ENCODE results near the gene CXXC5. TPM values are rescaled to one million over a fixed set of nuclear protein-coding genes. Genes with fewer than 3 reads are reported as not detected.

The CXXC5 gene
- total RNA-seq, 1 experiment from 2014 or later = 97.2 TPM

- TF ChIP-seq, protein P1, sequence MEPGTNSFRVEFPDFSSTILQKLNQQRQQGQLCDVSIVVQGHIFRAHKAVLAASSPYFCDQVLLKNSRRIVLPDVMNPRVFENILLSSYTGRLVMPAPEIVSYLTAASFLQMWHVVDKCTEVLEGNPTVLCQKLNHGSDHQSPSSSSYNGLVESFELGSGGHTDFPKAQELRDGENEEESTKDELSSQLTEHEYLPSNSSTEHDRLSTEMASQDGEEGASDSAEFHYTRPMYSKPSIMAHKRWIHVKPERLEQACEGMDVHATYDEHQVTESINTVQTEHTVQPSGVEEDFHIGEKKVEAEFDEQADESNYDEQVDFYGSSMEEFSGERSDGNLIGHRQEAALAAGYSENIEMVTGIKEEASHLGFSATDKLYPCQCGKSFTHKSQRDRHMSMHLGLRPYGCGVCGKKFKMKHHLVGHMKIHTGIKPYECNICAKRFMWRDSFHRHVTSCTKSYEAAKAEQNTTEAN (CRISPR knock-in tag; IDR thresholded peaks at IDR 0.05) = peak; percentile 65; the same call in 1 of the 2 replicates
- TF ChIP-seq, protein P2, sequence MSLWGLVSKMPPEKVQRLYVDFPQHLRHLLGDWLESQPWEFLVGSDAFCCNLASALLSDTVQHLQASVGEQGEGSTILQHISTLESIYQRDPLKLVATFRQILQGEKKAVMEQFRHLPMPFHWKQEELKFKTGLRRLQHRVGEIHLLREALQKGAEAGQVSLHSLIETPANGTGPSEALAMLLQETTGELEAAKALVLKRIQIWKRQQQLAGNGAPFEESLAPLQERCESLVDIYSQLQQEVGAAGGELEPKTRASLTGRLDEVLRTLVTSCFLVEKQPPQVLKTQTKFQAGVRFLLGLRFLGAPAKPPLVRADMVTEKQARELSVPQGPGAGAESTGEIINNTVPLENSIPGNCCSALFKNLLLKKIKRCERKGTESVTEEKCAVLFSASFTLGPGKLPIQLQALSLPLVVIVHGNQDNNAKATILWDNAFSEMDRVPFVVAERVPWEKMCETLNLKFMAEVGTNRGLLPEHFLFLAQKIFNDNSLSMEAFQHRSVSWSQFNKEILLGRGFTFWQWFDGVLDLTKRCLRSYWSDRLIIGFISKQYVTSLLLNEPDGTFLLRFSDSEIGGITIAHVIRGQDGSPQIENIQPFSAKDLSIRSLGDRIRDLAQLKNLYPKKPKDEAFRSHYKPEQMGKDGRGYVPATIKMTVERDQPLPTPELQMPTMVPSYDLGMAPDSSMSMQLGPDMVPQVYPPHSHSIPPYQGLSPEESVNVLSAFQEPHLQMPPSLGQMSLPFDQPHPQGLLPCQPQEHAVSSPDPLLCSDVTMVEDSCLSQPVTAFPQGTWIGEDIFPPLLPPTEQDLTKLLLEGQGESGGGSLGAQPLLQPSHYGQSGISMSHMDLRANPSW (CRISPR knock-in tag; conservative IDR thresholded peaks at IDR 0.05; ENCODE audit: low read depth) = no peak
- TF ChIP-seq E2F5 (CRISPR knock-in tag; IDR thresholded peaks at IDR 0.05) (0 out of 2 replicates have a peak, but pooled peaks have one; percentile 55), NR2C2 (CRISPR knock-in tag; IDR thresholded peaks at IDR 0.05) (no peak), HMGA2 (CRISPR knock-in tag; IDR thresholded peaks at IDR 0.05) (no peak), CREB1 (CRISPR knock-in tag; IDR thresholded peaks at IDR 0.05) (no peak), SP1 (CRISPR knock-in tag; conservative IDR thresholded peaks at IDR 0.05) (peak; percentile 73; the same call in 1 of the 2 replicates), NFATC4 (CRISPR knock-in tag; IDR thresholded peaks at IDR 0.05) (no peak), HMGXB4 (CRISPR knock-in tag; IDR thresholded peaks at IDR 0.05) (peak; percentile 70; the same call in 1 of the 2 replicates), GABPB1 (CRISPR knock-in tag; IDR thresholded peaks at IDR 0.05) (peak; percentile 78)
These were observed 10.6 kb upstream of the CXXC5 start (continued) for GRCh38 chr5:139637438-139638089.

- Mint-ChIP-seq H3K4me3 (peak overlapping the region; percentile 64), H3K27ac (peak overlapping the region; percentile 93), H3K9me3 (no peaks in the 10 kb centered on the region), H3K36me3 (no peaks in the 10 kb centered on the region), H3K27me3 (ENCODE audit: low read depth) (no peaks in the 10 kb centered on the region), H3K4me1 (peaks cover 87% of the 10 kb centered on the region)
- ATAC-seq (peak; percentile 6), DNase-seq (ENCODE audit: low spot score) (peak; percentile 54)
- ChIA-PET POLR2A (interaction anchor here (0.6 to 4.8 kb wide), 9 partner anchors 10 to 110 kb away, joined by 3 to 54 read pairs (median 4); partner anchors contain the start of gene CXXC5), CTCF (interaction anchor here (0.6 to 12.0 kb wide), 14 partner anchors 13 to 404 kb away, joined by 3 to 247 read pairs (median 6); partner anchors contain the start of gene CXXC5)
- TF ChIP-seq MAX (CRISPR knock-in tag; IDR thresholded peaks at IDR 0.05) (no peak), ZNF121 (CRISPR knock-in tag; IDR thresholded peaks at IDR 0.05) (no peak), NR3C1 (CRISPR knock-in tag; conservative IDR thresholded peaks at IDR 0.05; ENCODE audit: low read depth) (no peak), GRHL2 (CRISPR knock-in tag; IDR thresholded peaks at IDR 0.05; ENCODE audit: insufficient replicate concordance, severe bottlenecking) (no peak), ZMAT4 (CRISPR knock-in tag; IDR thresholded peaks at IDR 0.05) (no peak), GABPB1 (CRISPR knock-in tag; IDR thresholded peaks at IDR 0.05) (no peak), ZNF425 (CRISPR knock-in tag; conservative IDR thresholded peaks at IDR 0.05) (no peak)
- TF ChIP-seq, protein P3, sequence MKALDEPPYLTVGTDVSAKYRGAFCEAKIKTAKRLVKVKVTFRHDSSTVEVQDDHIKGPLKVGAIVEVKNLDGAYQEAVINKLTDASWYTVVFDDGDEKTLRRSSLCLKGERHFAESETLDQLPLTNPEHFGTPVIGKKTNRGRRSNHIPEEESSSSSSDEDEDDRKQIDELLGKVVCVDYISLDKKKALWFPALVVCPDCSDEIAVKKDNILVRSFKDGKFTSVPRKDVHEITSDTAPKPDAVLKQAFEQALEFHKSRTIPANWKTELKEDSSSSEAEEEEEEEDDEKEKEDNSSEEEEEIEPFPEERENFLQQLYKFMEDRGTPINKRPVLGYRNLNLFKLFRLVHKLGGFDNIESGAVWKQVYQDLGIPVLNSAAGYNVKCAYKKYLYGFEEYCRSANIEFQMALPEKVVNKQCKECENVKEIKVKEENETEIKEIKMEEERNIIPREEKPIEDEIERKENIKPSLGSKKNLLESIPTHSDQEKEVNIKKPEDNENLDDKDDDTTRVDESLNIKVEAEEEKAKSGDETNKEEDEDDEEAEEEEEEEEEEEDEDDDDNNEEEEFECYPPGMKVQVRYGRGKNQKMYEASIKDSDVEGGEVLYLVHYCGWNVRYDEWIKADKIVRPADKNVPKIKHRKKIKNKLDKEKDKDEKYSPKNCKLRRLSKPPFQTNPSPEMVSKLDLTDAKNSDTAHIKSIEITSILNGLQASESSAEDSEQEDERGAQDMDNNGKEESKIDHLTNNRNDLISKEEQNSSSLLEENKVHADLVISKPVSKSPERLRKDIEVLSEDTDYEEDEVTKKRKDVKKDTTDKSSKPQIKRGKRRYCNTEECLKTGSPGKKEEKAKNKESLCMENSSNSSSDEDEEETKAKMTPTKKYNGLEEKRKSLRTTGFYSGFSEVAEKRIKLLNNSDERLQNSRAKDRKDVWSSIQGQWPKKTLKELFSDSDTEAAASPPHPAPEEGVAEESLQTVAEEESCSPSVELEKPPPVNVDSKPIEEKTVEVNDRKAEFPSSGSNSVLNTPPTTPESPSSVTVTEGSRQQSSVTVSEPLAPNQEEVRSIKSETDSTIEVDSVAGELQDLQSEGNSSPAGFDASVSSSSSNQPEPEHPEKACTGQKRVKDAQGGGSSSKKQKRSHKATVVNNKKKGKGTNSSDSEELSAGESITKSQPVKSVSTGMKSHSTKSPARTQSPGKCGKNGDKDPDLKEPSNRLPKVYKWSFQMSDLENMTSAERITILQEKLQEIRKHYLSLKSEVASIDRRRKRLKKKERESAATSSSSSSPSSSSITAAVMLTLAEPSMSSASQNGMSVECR (CRISPR knock-in tag; IDR thresholded peaks at IDR 0.05; ENCODE audit: borderline replicate concordance) = no peak
- TF ChIP-seq, protein P4, sequence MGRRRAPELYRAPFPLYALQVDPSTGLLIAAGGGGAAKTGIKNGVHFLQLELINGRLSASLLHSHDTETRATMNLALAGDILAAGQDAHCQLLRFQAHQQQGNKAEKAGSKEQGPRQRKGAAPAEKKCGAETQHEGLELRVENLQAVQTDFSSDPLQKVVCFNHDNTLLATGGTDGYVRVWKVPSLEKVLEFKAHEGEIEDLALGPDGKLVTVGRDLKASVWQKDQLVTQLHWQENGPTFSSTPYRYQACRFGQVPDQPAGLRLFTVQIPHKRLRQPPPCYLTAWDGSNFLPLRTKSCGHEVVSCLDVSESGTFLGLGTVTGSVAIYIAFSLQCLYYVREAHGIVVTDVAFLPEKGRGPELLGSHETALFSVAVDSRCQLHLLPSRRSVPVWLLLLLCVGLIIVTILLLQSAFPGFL (CRISPR knock-in tag; IDR thresholded peaks at IDR 0.05; ENCODE audit: borderline replicate concordance) = no peak
These were observed 9.9 kb upstream of the CXXC5 start for GRCh38 chr5:139638090-139638735.
